ENCODE data around the gene SH3BP5L. TPM values are rescaled to one million over a fixed set of nuclear protein-coding genes. Genes with fewer than 3 reads are reported as not detected.

The SH3BP5L gene
- total and polyA plus RNA-seq, 2 of the 4 experiments (the other 2 are of a cell fraction), result 23.3 to 35.9 TPM

DNA sequence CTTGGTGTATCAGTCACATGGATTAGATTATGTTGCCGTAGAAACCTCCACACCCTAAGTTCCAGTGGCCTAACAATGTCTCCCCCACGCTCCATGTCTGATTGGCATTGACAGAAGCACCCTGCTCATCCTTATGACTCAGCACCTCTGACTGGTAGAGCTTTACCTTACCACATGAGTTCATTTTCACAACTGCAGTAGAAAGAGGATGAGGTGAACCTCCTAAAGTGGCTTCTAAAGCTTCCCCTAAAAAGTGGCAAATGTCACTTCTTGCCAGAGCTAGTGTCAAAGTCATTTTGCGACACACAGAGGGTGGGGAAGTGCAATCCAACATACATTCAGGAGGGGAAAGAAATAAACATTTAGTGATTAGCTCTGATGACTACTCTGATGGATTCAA, 39.6 kb downstream of the SH3BP5L start:
- no TSS peak for BruUV-seq (replicated peaks)
- H3K23ac ChIP-seq (ENCODE audit: low read depth, low read length), result no peak overlapping the region
- H3K9me1 ChIP-seq (ENCODE audit: insufficient read depth, low read length), result no peaks in the 10 kb centered on the region
- H3K56ac ChIP-seq (ENCODE audit: extremely low read depth, insufficient read depth, low read length), result no peak overlapping the region
- H4K8ac ChIP-seq (ENCODE audit: low read depth in 2 of 2, low read length in 2 of 2), result no peak overlapping the region
- no peaks in the 10 kb centered on the region; the same call in 1 of the 2 replicates for H3K9me3 ChIP-seq (ENCODE audit: control insufficient read depth, insufficient read depth, low read length)
- dilution Hi-C loops (cut with HindIII; ENCODE audit: low sequenced_read_pairs, unreplicated experiment), result no loop called here
- H2BK20ac ChIP-seq (ENCODE audit: low read depth, low read length), result no peak overlapping the region
- H3K4ac ChIP-seq (ENCODE audit: low read depth, low read length), result no peak overlapping the region
- no peak overlapping the region for H2BK15ac ChIP-seq (ENCODE audit: low read depth, low read length)
- H3K79me1 ChIP-seq (ENCODE audit: low read depth in 1 of 2, low read length in 2 of 2), result no peaks in the 10 kb centered on the region
- no peaks in the 10 kb centered on the region for H3K36me3 ChIP-seq (ENCODE audit: control insufficient read depth, insufficient read depth, low read length)
- H3K4me2 ChIP-seq (ENCODE audit: low read depth, low read length), result no peak overlapping the region
- H3K9ac ChIP-seq (ENCODE audit: low read depth, low read length), result no peak overlapping the region
- H4K5ac ChIP-seq (ENCODE audit: low read depth, low read length), result no peak overlapping the region
- no peak overlapping the region for H4K91ac ChIP-seq (ENCODE audit: insufficient read depth, low read depth, low read length)
- DNase-seq (no peak), ATAC-seq (ENCODE audit: low read depth) (no peak)
- CTCF ChIA-PET, result no interaction called here
- in situ Hi-C loops (cut with MboI; ENCODE audit: low sequenced_read_pairs), result no loop called here
- H3K4me1 ChIP-seq (ENCODE audit: control insufficient read depth, insufficient read depth, low read length), result no peaks in the 10 kb centered on the region
- no peak overlapping the region for H2BK120ac ChIP-seq (ENCODE audit: low read depth, low read length)
- no peaks in the 10 kb centered on the region for H4K20me1 ChIP-seq (ENCODE audit: insufficient read depth, low read length)
- no peak overlapping the region for H3K18ac ChIP-seq (ENCODE audit: low read depth, low read length)
- intact Hi-C loops (cut with micrococcal nuclease), result no loop called here
- no peak overlapping the region for H3K4me3 ChIP-seq (ENCODE audit: insufficient read depth, low read depth, low read length)
- no peak overlapping the region for H2BK5ac ChIP-seq (ENCODE audit: low read depth, low read length, poor library complexity, severe bottlenecking)
- H3K27ac ChIP-seq (ENCODE audit: insufficient read depth, low read length), result no peak overlapping the region
- no CpG with 5 or more reads among the region's 3 CpGs for WGBS, 2 experiments (ENCODE audit: extremely low coverage in 2 of 2, insufficient read length in 1 of 2)
- H2AK9ac ChIP-seq (replicated peaks; ENCODE audit: low read depth, low read length, poor library complexity), result no peak overlapping the region
- no peak overlapping the region for H2AK5ac ChIP-seq (ENCODE audit: low read depth, low read length)
- TF ChIP-seq MAFK (IDR thresholded peaks at IDR 0.05; ENCODE audit: low read depth, low read length), result no peak
- TF ChIP-seq CEBPB (IDR thresholded peaks at IDR 0.05; ENCODE audit: low read depth, low read length), result no peak
- no peak for TF ChIP-seq SMC3 (IDR thresholded peaks at IDR 0.05; ENCODE audit: low read depth, low read length)
- TF ChIP-seq POLR2A (IDR thresholded peaks at IDR 0.05; ENCODE audit: low read depth, low read length), result no peak
- TF ChIP-seq FOS (IDR thresholded peaks at IDR 0.05; ENCODE audit: low read depth, low read length), result no peak
- no peak for TF ChIP-seq BHLHE40 (IDR thresholded peaks at IDR 0.05; ENCODE audit: low read depth, low read length)
- TF ChIP-seq MAZ (IDR thresholded peaks at IDR 0.05; ENCODE audit: borderline replicate concordance, low read depth, low read length), result no peak
- TF ChIP-seq RCOR1 (IDR thresholded peaks at IDR 0.05; ENCODE audit: insufficient replicate concordance, low read length), result no peak
- no peak for TF ChIP-seq ELK1 (IDR thresholded peaks at IDR 0.05; ENCODE audit: borderline replicate concordance, low read depth, low read length)
- TF ChIP-seq CHD1 (IDR thresholded peaks at IDR 0.05; ENCODE audit: low read depth, low read length), result no peak
- TF ChIP-seq, protein P1, sequence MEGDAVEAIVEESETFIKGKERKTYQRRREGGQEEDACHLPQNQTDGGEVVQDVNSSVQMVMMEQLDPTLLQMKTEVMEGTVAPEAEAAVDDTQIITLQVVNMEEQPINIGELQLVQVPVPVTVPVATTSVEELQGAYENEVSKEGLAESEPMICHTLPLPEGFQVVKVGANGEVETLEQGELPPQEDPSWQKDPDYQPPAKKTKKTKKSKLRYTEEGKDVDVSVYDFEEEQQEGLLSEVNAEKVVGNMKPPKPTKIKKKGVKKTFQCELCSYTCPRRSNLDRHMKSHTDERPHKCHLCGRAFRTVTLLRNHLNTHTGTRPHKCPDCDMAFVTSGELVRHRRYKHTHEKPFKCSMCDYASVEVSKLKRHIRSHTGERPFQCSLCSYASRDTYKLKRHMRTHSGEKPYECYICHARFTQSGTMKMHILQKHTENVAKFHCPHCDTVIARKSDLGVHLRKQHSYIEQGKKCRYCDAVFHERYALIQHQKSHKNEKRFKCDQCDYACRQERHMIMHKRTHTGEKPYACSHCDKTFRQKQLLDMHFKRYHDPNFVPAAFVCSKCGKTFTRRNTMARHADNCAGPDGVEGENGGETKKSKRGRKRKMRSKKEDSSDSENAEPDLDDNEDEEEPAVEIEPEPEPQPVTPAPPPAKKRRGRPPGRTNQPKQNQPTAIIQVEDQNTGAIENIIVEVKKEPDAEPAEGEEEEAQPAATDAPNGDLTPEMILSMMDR (conservative IDR thresholded peaks at IDR 0.05; ENCODE audit: low read depth, low read length), result no peak
- no peak for TF ChIP-seq USF2 (IDR thresholded peaks at IDR 0.05; ENCODE audit: low read depth, low read length)
- TF ChIP-seq RFX5 (IDR thresholded peaks at IDR 0.05; ENCODE audit: low read depth, low read length), result no peak
- TF ChIP-seq MXI1 (IDR thresholded peaks at IDR 0.05; ENCODE audit: borderline replicate concordance, low read depth, low read length), result no peak
- TF ChIP-seq RAD21 (IDR thresholded peaks at IDR 0.05; ENCODE audit: low read length), result no peak
- no peak for TF ChIP-seq NFE2L2 (IDR thresholded peaks at IDR 0.05; ENCODE audit: low read depth, low read length)
- POLR2A ChIA-PET (ENCODE audit: unreplicated experiment), result no interaction called here
- no peak overlapping the region for H2AFZ ChIP-seq (replicated peaks; ENCODE audit: low read length, poor library complexity)
- H3K27me3 ChIP-seq (ENCODE audit: control insufficient read depth, insufficient read depth, low read length), result no peaks in the 10 kb centered on the region
- no peak overlapping the region for H3K14ac ChIP-seq (replicated peaks; ENCODE audit: low read depth, low read length)

Measured in IMR-90 (cell line).